GM18526 (cell line): ENCODE measurements around the gene SLC8B1.

Source experiments
- POLR2A ChIP-seq: IDR thresholded peaks from 3 replicates; pipeline ENCODE4 v1.6.1; 2011; ENCODE audit not compliant: insufficient read length; ENCODE audit errors: extremely low read depth

SLC8B1 gene

DNA sequence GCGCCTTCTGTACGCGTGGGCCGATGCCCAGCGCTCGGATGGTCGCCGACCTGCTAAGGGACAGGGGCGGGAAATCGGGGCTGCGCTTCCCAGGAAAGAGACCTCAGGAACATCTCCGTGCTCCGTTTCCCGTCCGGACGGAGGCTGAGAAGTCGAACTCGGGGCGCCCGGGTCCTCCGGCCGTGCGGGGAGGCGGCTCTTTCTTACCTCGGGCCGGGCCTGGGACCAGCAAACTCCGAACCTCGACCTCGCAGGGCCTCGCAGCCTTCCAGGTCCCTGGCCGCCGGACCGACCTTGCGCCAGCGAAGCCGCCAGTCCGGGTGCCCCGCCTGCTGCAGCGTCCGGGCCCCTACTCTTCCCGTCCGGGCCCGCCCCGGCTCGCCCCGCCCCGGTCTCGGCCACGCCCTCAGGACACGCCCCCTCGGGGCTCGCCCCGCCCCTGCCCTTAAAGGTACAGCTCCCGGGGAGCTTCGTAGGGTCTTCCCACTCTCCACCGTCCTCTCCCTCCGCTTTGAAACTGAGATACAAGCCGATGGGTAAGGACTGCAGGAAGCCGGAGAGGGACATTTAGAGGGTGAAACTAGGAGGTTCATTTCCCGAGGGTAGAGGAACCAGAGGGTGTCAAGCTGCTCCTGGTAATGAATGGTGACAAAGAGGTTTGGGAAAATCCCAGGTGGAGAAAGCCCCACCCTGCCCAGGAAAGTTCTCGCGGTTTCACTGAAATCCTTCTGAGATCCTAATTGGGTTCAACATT, at the start of gene SLC8B1:
SLC8B1 (minus strand) TSS at position 324 of the 754 bp plus-strand sequence. CDS start 2,231 bp downstream, outside the sequence.
- TF ChIP-seq POLR2A: peak; percentile 78

DNA sequence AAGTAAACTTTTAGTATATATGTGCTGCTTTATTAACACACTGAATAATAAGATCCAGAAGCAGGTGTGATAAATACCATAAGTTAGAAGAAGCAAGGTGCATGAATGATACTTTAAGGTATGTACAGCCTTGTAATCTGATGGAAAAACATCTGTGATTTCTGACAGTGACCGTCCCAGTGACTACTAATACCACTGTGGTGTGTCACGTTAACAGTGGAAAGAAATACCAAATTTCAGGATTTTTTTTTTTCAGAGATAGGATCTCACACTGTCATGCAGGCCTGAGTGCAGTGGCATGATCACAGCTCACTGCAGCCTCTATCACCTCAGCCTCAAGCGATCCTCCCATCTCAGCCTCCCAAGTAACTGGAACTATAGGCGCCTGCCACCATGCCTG, 47.3 kb upstream of the SLC8B1 start:
- TF ChIP-seq POLR2A: no peak

DNA sequence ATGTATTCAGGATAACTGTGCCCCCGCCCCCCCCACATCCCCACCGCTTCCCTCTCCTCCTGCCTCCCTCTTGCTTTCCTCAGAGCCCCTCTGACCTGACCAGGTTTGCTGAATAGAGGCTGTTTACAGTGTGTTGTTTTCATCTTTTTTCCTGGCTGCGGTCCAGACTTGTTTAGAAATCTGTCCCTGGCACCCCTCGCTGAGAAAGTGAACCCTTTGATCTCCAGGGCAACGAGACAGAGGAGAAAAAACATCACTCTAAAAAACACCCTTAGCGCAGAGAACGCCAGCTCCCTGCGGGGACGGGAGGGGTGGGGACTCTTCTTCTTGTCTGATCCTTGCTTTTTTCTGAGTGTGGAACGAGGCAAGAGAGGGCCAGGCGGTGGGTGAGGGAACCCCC, 46.3 kb upstream of the SLC8B1 start:
- TF ChIP-seq POLR2A: no peak

DNA sequence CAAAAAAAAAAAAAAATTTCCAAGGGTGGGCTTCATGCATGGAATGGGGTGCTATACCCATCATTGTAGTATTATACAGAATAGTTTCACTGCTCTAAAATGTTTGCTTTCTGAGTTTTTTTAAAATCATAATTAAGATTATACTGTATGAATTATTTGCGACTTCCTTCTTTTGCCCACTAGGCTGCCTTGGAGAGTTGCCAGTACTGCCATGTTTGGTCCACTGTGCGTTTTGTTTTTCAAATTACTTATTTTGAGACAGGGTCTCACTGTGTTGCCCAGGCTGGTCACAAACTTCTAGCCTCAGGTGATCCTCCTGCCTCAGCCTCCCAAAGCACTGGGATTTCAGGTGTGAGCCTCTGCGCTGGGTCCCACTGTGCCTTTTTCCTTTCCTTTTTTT, 43.4 kb upstream of the SLC8B1 start:
- no peak for TF ChIP-seq POLR2A

DNA sequence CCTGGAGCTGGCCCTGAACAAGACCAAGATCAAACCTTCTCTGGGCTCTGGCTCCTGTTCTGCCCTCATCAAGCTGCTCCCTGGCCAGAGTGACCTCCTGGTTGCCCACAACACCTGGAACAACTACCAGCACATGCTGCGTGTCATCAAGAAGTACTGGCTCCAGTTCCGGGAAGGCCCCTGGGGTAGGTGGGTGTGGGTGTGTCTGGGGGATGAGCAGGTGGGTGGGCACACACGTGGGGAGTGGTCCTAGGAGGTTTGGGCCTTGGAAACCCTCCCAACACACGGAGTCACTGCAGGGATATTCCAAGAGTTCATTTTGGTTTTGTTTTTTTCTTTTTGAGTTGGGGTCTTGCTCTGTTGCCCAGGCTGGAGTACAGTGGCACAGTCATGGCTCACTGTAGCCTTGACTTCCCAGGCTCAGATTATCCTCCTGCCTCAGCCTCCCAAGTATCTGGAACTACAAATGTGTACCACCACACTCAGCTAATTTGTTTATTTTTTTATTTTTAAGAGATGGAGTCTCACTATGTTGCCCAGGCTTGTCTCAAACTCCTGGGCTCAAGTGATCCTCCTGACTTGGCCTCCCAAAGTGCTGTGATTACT, 40.0 kb upstream of the SLC8B1 start:
- TF ChIP-seq POLR2A: no peak

DNA sequence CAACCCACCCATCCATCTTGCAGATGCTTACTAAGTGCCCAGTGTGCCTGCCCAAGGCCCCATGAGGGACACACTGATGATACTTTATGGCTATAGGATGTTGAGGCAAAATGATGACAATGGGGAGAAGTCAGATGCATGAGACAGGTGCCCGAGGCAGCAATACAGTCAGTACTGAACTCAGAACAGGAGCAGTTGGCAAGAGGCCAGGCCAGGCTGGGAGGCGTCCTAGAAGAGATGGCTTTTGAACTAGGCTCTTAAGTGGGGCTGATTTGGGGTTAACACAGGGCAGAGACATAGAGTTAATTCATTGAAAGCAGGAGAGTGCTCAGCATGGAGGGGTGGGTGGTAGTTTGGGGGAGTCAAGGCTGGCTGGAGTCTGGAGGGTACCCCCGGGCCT, 39.1 kb upstream of the SLC8B1 start:
- no peak for TF ChIP-seq POLR2A

DNA sequence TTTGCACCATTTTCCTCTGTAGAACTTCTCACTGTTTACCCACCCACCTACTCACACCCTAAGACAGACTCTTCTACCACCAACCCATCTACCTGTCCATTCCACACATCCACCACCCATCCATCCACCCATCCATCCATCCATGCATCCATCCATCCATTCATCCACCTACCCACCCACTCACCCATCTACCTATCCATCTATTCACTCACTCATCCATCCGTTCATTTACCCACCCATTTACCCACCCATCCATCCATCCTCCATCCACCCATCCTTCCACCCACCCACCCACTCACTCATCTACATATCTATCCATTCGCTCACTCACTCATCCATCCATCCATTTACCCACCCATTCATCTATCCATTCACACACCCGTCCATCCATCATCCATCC, 38.5 kb upstream of the SLC8B1 start:
- TF ChIP-seq POLR2A: no peak

DNA sequence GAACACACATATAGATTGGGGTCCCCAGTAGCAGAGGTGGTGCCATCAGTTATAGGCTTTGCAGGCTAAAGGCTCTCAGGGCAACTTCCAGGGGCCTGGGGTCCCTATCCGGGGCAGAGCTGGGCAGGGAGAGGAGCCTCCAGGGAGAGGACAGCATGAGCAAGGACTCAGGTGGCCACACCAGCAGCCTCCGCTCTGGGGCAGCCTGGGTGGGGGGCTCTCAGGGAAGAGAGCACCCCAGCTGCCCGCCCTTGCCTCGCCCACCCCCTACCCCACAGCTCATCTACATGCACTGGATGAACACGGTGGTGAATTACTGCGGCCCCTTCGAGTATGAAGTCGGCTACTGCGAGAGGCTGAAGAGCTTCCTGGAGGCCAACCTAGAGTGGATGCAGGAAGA, 37.5 kb upstream of the SLC8B1 start:
- TF ChIP-seq POLR2A: no peak

DNA sequence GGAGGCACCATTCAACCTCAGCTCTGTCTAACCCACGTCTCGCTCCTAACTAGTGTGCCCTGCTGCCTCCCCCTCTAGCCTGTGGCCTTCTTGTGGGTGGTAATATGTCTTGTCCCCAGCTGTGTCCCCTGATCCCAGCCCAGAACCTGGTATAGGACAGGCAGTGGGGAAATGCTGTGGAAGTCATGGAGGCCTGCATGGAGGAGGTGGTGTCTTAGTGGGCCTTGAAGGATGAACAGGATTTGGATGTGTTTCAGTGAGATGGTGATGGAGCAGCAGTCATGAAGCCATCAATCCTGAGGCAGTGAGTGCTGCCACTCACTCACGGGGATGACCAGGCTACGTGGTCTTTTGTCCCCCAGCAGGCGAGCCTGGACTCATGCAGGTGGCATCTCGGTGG, 36.9 kb upstream of the SLC8B1 start:
- TF ChIP-seq POLR2A: no peak

DNA sequence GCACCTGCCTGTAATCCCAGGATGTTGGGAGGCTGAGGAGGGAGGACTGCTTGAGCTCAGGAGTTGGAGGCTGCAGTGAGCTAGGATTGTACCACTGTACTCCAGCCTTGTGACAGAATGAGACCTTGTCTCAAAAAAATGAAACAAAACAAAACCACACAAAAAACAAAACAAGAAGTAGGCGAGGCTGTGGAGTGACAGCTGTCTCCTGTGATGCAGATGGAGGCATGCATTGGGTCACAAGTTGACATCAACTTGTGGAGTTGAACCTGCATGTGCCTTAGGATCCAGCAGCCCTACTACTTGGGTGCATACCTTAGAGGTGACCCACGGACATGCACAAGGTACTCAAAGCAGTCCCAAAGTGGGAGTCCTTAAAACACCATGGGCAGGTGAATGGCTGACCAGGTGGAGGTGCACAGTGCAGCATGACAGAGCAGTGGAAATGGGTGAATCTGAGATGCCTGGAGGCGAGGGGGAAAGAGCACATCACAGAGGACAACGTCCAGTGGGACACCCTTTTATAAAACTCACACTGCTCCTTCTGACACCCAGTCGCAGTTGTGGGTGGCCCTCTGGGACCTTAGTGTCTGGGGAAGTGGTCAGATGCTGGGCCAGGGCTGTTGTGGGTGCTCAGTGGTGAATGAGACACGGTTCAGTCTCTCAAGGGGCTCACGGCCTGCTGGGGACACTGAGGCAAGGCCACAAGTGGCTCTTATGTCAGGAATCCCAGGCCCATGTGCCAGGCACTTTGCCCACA, 36.2 kb upstream of the SLC8B1 start:
- no peak for TF ChIP-seq POLR2A

DNA sequence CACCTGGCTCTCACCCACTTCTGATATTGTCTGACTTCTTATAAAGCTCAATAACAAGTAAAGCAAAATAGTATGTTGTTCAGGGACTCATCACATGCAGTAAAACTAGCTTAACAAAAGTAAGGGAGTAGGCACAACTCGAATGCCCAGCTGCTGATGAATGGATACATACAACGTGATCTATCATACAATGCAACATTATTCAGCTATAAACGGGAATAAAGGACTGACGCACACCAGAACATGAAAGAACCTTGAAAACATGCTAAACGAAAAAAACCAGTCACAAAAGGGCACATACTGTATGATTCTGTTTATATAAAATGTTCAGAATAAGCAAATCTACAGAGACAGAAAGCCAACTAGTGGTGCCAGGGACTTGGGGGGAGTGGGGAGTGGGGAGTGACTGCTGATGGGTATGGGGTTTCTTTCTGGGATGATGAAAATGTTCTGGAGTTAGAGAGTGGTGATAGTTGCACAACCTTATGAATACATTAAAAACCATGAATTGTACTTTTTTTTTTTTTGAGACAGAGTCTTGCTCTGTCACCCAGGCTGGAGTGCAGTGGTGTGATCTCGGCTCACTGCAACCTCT, 34.6 kb upstream of the SLC8B1 start:
- no peak for TF ChIP-seq POLR2A

DNA sequence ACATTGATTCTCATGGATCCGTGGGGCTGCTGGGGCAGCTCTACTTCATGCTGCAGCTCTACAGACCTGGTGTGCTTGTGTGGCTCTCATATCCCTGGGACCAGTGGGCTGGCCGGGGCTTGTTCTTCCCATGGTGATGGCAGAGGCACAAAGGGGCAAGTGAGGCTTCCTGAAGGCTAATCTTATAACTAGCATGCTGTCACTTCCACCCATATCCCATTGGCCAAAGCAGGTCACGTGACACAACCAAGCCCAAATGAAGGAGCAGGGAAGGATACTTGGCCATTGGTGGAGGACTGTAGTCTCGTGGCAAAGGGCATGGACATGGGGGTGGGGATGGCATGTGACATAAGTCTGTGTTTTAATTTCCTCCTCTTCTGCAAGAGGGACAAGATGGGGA, 33.4 kb upstream of the SLC8B1 start:
- no peak for TF ChIP-seq POLR2A

DNA sequence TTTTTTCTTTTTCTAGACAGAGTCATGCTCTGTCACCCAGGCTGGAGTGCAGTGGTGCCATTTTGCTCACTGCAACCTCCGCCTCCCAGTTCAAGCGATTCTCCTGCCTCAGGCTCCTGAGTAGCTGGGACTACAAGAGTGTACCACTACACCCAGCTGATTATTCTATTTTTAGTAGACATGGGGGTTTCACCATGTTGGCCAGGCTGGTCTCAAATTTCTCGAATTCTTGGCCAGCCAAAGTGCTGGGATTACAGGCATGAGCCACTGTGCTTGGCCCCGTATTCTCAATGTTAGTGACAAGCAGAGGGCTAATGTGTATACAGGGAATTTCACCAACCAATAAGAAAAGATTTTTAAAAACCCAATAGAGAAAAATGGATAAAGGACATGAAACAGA, 31.9 kb upstream of the SLC8B1 start:
- no peak for TF ChIP-seq POLR2A

DNA sequence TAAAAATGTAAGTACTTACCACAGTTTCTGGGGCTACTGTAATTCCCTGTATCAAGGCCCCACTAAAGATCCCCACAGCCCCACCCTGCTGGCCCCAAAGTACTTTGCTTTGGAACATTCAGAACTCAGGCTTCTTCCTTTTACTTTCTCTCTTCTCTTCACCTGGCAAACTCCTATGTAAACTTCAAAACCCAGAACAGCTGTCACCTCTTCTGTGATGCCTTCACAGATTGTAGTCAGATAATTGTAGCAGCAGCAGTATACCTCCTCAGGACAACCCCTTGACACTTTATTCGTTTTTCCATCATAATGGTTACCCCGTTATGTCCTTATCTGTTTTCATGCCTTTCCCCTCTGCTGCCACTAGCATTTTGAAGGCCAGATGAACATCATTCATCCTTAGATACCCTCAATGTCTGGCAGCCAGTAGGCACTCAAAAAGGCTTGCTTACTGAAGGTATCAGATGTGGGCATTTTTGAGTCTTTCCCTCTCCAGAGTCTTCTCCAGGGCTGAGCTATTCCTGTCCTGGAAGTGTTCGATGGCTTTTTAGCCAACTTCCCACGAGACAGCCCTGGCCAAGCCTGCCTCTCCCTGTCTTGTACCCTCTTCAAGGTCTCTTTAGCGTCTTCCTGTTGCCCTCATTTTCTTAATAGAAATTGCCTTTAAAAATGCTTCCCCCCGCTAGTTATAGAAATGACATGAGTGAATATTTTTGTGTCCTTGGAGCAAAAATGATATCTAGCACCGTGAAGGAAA, 30.9 kb upstream of the SLC8B1 start:
- TF ChIP-seq POLR2A: no peak

DNA sequence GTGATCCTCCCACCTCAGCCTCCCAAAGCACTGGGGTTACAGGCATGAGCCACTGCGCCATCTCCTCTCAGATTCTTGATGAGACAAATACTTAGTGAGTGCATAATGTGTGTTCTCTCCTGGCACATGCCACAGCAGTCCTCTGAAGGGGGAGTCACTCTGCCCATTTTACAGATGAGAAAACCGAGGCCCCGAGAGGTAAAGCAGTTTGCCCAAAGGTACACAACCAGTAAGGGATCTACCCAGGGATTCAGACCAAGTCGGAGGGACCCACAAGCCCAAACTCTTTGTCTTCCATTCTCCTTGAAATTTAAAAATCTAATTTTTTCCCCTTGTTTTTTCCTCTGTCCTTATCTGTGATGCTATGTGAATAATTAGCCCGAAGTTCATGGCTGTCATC, 29.8 kb upstream of the SLC8B1 start:
- no peak for TF ChIP-seq POLR2A
